OCI-LY7 (cell line): ENCODE measurements around the gene TBC1D20.

ENCODE experiments used
- CTCF ChIP-seq: fragments of 200-600 bp; sonication (generic); conservative IDR thresholded peaks from 2 replicates; pipeline ENCODE4 v1.5.1; 2014; ENCODE audit warnings: mild to moderate bottlenecking, antibody characterized with exemption, low read length, moderate library complexity, mixed read lengths
- EZH2phosphoT487 ChIP-seq: fragments of 200-600 bp; sonication (generic); IDR thresholded peaks from 2 replicates; pipeline ENCODE4 v1.6.1; 2018; ENCODE audit warnings: low read depth, borderline replicate concordance, mild to moderate bottlenecking, mixed run types, antibody characterized with exemption, low read length, moderate library complexity, mixed read lengths

GRCh38 chr20:420166-420620 lies 42.1 kb downstream of the TBC1D20 start:
- TF ChIP-seq CTCF (no peak), EZH2phosphoT487 (no peak)
